HepG2 (cell line): ENCODE results near the gene CLEC16A.

Experiments used
- CREB1 ChIP-seq, 2 experiments: fragments of 450-650 bp in 1 of 2; IDR thresholded peaks; 2 replicates each; pipeline ENCODE4 v1.6.1; 2016 to 2017; ENCODE audit warnings: control low read depth in 1 of 2, mild to moderate bottlenecking in 1 of 2, missing compliant biosample characterization in 1 of 2, missing genetic modification characterization in 1 of 2
- KLF15 ChIP-seq: sonication (generic); formaldehyde crosslinking; IDR thresholded peaks from 2 replicates; pipeline ENCODE4 v1.8.1; 2023; ENCODE audit warnings: borderline replicate concordance, mild to moderate bottlenecking, inconsistent platforms, missing genetic modification reagents, mixed read lengths
- ZBTB2 ChIP-seq: sonication (generic); formaldehyde crosslinking; IDR thresholded peaks from 2 replicates; pipeline ENCODE4 v1.8.0; 2022; ENCODE audit warnings: low read depth, missing genetic modification reagents
- ZNF660 ChIP-seq: sonication (generic); formaldehyde crosslinking; IDR thresholded peaks from 2 replicates; pipeline ENCODE4 v1.5.1; 2020; ENCODE audit warnings: mild to moderate bottlenecking, low read depth, missing genetic modification reagents, borderline replicate concordance

GRCh38 chr16:11067697-11068141, 123.4 kb downstream of the CLEC16A start:
- TF ChIP-seq ZBTB2 (CRISPR knock-in tag) (no peak), KLF15 (CRISPR knock-in tag) (no peak), ZNF660 (CRISPR knock-in tag) (no peak), CREB1 (IDR thresholded peaks at IDR 0.05) (no peak), CREB1 (CRISPR knock-in tag; IDR thresholded peaks at IDR 0.05) (no peak)
